ENCODE measurements around the gene FAM110D. TPM values are rescaled to one million over a fixed set of nuclear protein-coding genes. Genes with fewer than 3 reads are reported as not detected.

The FAM110D gene
- total and polyA plus RNA-seq, 2 experiments from 2014 or later, result 0.24 to 0.39 TPM

- Mint-ChIP-seq H3K4me3 (no peak overlapping the region), H3K36me3 (ENCODE audit: low read depth) (no peaks in the 10 kb centered on the region; the same call in 2 of the 3 replicates), H3K4me1 (peaks cover 11% of the 10 kb centered on the region), H3K9me3 (no peaks in the 10 kb centered on the region), H3K27me3 (ENCODE audit: insufficient read depth, low read depth, poor library complexity) (peaks cover 25% of the 10 kb centered on the region), H3K27ac (no peak overlapping the region)
- no peak for ATAC-seq
- DNase-seq (ENCODE audit: low spot score), result no peak
- H4K20me1 ChIP-seq (replicated peaks; ENCODE audit: insufficient read depth), result no peaks in the 10 kb centered on the region; the same call in 1 of the 2 replicates
- no peak overlapping the region for H3K4me3 ChIP-seq
- H3F3A ChIP-seq (replicated peaks; ENCODE audit: low read depth), result peaks cover 4% of the 10 kb centered on the region; the same call in 1 of the 2 replicates
- no peaks in the 10 kb centered on the region for H3K36me3 ChIP-seq (ENCODE audit: insufficient read depth)
- H3K4me2 ChIP-seq, result no peak overlapping the region
- TF ChIP-seq EZH2 (IDR thresholded peaks at IDR 0.05; ENCODE audit: low read depth, unreplicated experiment), result no peak
- TF ChIP-seq EZH2phosphoT487 (IDR thresholded peaks at IDR 0.05; ENCODE audit: unreplicated experiment), result no peak
- TF ChIP-seq CREB1 (CRISPR knock-in tag; IDR thresholded peaks at IDR 0.05; ENCODE audit: low read depth), result no peak
- TF ChIP-seq, protein P1, sequence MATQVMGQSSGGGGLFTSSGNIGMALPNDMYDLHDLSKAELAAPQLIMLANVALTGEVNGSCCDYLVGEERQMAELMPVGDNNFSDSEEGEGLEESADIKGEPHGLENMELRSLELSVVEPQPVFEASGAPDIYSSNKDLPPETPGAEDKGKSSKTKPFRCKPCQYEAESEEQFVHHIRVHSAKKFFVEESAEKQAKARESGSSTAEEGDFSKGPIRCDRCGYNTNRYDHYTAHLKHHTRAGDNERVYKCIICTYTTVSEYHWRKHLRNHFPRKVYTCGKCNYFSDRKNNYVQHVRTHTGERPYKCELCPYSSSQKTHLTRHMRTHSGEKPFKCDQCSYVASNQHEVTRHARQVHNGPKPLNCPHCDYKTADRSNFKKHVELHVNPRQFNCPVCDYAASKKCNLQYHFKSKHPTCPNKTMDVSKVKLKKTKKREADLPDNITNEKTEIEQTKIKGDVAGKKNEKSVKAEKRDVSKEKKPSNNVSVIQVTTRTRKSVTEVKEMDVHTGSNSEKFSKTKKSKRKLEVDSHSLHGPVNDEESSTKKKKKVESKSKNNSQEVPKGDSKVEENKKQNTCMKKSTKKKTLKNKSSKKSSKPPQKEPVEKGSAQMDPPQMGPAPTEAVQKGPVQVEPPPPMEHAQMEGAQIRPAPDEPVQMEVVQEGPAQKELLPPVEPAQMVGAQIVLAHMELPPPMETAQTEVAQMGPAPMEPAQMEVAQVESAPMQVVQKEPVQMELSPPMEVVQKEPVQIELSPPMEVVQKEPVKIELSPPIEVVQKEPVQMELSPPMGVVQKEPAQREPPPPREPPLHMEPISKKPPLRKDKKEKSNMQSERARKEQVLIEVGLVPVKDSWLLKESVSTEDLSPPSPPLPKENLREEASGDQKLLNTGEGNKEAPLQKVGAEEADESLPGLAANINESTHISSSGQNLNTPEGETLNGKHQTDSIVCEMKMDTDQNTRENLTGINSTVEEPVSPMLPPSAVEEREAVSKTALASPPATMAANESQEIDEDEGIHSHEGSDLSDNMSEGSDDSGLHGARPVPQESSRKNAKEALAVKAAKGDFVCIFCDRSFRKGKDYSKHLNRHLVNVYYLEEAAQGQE (IDR thresholded peaks at IDR 0.05; ENCODE audit: unreplicated experiment), result no peak
- no peak for TF ChIP-seq ETS1 (IDR thresholded peaks at IDR 0.05)
- no peak for TF ChIP-seq POLR2AphosphoS5 (IDR thresholded peaks at IDR 0.05; ENCODE audit: low read depth)
- TF ChIP-seq, protein P2, sequence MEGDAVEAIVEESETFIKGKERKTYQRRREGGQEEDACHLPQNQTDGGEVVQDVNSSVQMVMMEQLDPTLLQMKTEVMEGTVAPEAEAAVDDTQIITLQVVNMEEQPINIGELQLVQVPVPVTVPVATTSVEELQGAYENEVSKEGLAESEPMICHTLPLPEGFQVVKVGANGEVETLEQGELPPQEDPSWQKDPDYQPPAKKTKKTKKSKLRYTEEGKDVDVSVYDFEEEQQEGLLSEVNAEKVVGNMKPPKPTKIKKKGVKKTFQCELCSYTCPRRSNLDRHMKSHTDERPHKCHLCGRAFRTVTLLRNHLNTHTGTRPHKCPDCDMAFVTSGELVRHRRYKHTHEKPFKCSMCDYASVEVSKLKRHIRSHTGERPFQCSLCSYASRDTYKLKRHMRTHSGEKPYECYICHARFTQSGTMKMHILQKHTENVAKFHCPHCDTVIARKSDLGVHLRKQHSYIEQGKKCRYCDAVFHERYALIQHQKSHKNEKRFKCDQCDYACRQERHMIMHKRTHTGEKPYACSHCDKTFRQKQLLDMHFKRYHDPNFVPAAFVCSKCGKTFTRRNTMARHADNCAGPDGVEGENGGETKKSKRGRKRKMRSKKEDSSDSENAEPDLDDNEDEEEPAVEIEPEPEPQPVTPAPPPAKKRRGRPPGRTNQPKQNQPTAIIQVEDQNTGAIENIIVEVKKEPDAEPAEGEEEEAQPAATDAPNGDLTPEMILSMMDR (conservative IDR thresholded peaks at IDR 0.05; ENCODE audit: low read depth in 2 of 2), result no peak
- TF ChIP-seq NANOG (IDR thresholded peaks at IDR 0.05; ENCODE audit: borderline replicate concordance), result no peak
- TF ChIP-seq, protein P3, sequence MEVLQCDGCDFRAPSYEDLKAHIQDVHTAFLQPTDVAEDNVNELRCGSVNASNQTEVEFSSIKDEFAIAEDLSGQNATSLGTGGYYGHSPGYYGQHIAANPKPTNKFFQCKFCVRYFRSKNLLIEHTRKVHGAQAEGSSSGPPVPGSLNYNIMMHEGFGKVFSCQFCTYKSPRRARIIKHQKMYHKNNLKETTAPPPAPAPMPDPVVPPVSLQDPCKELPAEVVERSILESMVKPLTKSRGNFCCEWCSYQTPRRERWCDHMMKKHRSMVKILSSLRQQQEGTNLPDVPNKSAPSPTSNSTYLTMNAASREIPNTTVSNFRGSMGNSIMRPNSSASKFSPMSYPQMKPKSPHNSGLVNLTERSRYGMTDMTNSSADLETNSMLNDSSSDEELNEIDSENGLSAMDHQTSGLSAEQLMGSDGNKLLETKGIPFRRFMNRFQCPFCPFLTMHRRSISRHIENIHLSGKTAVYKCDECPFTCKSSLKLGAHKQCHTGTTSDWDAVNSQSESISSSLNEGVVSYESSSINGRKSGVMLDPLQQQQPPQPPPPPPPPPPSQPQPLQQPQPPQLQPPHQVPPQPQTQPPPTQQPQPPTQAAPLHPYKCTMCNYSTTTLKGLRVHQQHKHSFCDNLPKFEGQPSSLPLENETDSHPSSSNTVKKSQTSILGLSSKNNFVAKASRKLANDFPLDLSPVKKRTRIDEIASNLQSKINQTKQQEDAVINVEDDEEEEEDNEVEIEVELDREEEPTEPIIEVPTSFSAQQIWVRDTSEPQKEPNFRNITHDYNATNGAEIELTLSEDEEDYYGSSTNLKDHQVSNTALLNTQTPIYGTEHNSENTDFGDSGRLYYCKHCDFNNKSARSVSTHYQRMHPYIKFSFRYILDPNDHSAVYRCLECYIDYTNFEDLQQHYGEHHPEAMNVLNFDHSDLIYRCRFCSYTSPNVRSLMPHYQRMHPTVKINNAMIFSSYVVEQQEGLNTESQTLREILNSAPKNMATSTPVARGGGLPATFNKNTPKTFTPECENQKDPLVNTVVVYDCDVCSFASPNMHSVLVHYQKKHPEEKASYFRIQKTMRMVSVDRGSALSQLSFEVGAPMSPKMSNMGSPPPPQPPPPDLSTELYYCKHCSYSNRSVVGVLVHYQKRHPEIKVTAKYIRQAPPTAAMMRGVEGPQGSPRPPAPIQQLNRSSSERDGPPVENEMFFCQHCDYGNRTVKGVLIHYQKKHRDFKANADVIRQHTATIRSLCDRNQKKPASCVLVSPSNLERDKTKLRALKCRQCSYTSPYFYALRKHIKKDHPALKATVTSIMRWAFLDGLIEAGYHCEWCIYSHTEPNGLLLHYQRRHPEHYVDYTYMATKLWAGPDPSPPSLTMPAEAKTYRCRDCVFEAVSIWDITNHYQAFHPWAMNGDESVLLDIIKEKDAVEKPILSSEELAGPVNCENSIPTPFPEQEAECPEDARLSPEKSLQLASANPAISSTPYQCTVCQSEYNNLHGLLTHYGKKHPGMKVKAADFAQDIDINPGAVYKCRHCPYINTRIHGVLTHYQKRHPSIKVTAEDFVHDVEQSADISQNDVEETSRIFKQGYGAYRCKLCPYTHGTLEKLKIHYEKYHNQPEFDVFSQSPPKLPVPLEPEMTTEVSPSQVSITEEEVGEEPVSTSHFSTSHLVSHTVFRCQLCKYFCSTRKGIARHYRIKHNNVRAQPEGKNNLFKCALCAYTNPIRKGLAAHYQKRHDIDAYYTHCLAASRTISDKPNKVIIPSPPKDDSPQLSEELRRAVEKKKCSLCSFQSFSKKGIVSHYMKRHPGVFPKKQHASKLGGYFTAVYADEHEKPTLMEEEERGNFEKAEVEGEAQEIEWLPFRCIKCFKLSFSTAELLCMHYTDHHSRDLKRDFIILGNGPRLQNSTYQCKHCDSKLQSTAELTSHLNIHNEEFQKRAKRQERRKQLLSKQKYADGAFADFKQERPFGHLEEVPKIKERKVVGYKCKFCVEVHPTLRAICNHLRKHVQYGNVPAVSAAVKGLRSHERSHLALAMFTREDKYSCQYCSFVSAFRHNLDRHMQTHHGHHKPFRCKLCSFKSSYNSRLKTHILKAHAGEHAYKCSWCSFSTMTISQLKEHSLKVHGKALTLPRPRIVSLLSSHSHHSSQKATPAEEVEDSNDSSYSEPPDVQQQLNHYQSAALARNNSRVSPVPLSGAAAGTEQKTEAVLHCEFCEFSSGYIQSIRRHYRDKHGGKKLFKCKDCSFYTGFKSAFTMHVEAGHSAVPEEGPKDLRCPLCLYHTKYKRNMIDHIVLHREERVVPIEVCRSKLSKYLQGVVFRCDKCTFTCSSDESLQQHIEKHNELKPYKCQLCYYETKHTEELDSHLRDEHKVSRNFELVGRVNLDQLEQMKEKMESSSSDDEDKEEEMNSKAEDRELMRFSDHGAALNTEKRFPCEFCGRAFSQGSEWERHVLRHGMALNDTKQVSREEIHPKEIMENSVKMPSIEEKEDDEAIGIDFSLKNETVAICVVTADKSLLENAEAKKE (CRISPR knock-in tag; IDR thresholded peaks at IDR 0.05), result no peak
- no peak for TF ChIP-seq STAT1 (IDR thresholded peaks at IDR 0.05; ENCODE audit: unreplicated experiment)
- no peak for TF ChIP-seq ZNF114 (CRISPR knock-in tag; IDR thresholded peaks at IDR 0.05)
- no peak for TF ChIP-seq JUNB (IDR thresholded peaks at IDR 0.05; ENCODE audit: unreplicated experiment)
- TF ChIP-seq ZNF331 (CRISPR knock-in tag; IDR thresholded peaks at IDR 0.05; ENCODE audit: low read depth), result no peak
- H3K27ac ChIP-seq (ENCODE audit: low read depth), result no peak overlapping the region
- H3K9me2 ChIP-seq (ENCODE audit: insufficient read depth), result no peaks in the 10 kb centered on the region
- peaks cover 3% of the 10 kb centered on the region; the same call in 1 of the 2 replicates for H3K4me1 ChIP-seq (ENCODE audit: insufficient read depth)
- no peaks in the 10 kb centered on the region for H3K27me3 ChIP-seq (ENCODE audit: insufficient read depth)
- 0 out of 2 replicates have a peak, but pooled peaks cover 3% of the 10 kb centered on the region for H3K79me2 ChIP-seq (replicated peaks; ENCODE audit: insufficient read depth)
- no peak overlapping the region for H2AFZ ChIP-seq
Measured at GRCh38 chr1:26175346-26175745, 16.5 kb downstream of the FAM110D start.
